CD4-positive, alpha-beta T cell treated with Interleukin-21 for 1 hour (primary cell): ENCODE measurements around the gene MVB12A.

ENCODE experiments used
- DNase-seq: peaks from one replicate; pipeline ENCODE4 v3.0.0-alpha.2; 2020

Gene MVB12A

GRCh38 chr19:17419621-17420474 lies at the start of gene MVB12A:
MVB12A (plus strand) TSS chr19:17420047; CDS start chr19:17420136, 89 bp downstream.
- DNase-seq, result peak; percentile 97

- DNase-seq, result no peak
Observed at GRCh38 chr19:17376935-17377600, 42.8 kb upstream of the MVB12A start, which contains the start of gene PLVAP. PLVAP (minus strand) TSS chr19:17377342; CDS start chr19:17377288, 54 bp downstream.

GRCh38 chr19:17378271-17378670 lies 41.6 kb upstream of the MVB12A start:
- no peak for DNase-seq

DNA sequence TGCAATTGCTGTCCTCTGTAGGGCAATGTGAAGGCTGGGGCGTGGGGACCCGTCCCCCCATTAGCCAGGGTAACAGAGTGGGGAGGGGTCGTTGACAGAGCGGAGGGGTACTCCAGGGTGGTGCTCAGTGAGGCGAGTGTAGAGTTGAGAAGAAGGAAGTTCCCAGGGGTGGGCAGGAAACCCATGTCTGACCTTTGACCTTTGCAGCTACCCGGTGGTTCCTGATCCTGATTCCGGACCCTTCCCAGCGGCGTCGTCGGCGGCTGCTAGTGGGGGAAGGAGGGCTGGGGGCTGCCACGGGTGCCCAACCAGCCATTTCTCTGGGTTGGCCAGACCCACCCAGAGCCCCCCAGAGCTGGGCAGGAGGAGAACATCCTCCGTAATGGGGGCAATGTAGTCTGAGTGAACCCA lies 40.6 kb upstream of the MVB12A start:
- DNase-seq, result no peak

- no peak for DNase-seq
Observed at GRCh38 chr19:17380426-17381138, 39.3 kb upstream of the MVB12A start.

DNA sequence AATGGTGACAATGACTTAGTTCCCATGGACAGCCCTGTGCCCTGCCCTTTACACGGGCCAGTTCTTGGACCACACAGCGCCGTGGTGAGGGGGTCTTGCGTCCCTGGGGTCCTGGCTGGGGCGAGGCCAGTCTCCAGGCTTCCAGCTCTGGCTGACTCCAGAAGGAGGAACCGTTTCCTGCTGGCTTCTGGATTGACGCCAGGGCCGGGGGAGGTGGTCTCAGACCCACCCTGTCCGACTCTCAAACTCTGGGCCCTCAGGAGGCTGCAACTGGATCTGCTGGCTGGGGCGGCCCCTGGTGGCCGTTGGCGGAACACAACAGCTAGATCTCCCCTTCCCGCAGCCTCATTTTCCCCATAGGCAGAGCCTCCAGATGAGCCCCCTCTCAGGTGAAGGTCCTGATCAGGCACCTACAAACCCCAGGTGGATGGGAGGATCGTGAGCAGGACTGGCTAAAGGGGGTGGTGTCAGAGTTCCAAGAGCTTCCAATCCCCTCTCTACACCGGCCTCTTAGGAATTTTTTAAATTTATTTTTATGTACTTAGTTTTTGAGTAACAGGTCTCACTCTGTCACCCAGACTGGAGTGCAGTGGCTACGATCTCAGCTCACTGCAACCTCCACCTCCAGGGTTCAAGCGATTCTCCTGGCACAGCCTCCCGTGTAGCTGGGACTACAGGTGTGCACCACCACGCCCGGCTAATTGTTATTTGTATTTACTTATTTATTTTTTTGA lies 33.8 kb upstream of the MVB12A start:
- peak; percentile 61 for DNase-seq

- DNase-seq, result no peak
Observed at GRCh38 chr19:17389288-17389687, 30.6 kb upstream of the MVB12A start.

- no peak for DNase-seq
Observed at GRCh38 chr19:17389957-17390664, 29.7 kb upstream of the MVB12A start.

DNA sequence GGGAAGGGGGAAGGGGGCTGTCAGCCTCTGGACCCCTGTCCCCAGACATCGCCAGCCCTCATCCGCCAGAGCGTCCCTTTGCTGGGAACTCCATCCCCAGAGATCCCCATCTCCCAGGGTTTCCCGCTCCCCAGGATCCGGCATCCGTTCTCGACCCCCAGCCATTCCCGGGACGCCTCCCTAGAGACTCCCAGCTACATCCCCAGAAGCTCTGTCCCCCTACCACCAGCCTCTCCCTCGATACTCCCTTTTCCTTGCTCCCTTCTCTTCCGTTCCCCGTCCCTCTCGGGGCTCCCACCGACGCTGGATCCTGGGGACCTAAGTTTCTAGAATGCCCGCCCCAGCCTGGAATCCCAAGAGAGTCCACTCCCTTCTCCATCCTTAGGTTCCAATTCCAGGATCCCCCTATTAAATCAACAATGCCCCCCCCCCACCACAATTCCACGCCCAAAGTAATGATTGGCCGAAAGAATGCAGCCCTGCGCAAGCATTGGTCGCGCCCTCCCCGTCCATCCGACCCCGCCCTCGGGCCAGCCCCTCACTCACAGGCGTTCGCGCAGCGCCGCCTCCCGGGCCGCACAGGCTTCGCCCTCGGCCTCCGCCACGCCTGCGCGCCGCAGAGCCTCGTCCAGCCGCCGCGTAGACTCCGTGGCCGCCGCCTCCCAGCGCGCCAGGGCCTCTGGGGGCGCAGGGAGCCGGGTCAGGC lies 29.0 kb upstream of the MVB12A start:
- DNase-seq, result peak; percentile 86

DNA sequence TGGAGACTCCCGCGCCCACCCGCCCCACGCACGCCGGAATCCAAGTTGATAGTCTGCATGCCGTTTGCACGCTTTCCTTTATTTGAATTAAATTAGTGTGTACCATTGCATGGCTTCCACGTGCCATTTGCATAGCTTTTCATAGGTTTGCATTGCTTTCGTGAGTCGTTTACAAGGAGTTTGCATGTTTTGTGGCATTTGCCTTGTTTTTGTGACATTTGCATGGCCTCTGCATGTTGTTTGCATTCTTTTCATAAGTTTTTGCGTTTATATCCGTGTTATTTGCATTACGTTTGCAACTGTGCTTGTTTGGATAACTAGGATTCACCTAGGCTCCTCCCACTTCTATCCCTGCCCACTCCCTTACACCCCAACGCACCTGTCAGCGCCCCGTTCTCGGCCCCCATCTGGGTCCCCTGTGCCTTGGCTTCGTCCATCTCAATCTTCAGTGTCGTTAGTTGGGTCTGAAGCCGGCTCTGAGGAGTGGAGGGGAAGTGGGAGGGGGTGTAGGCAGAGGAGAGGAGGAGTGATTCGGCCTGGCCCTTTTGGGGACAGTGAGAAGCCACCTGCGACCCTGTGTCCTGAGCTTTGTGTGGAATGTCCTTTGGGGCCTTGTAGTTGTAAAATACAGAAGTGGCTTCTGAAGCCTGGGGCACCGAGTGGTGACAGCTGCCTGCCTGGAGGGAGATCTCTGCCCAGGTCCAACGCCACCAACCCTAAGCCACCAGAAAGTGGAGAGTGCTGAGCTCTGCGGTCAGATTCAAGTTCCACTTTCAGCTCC lies 28.3 kb upstream of the MVB12A start:
- no peak for DNase-seq

DNA sequence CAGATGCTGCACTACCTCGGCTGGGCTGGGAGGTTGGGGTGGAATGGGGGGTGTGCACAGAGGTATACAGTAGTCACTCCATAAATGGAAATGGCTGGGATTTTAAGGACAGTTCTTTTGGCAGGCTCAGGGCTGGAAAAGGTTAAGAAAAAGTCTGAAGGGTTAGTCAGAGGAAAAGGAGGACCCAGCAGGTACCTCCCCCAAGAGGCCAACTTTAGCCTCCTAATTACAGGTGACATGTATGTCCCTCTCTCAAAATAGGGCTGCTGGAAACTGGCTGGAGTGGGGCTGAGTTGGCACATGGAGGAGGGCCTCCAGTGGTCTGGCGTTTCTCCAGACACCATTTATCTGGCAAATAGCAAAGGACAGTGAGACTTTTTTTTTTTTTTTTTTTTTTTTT lies 26.8 kb upstream of the MVB12A start:
- no peak for DNase-seq

DNA sequence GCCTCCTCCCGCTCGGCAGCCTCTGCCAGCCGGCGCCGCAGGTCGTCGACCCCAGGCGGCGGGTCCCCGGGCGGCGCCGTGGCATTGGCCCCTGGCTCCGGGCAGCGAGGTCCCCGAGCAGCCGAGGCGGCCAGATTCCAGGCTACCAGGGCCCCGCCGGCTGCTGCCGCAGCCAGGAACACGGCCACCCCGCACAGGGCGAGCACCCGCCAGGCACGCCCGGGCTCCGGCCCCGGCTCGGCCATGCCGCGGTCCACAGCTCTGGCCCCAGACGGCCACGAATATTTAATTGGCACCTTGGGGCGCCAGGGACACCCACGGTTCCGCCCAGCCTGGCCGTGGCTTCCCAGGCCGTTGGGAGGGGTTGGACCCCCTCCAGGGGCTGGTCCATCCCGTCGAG lies 25.9 kb upstream of the MVB12A start, which contains the start of gene CCDC194:
CCDC194 (minus strand) TSS at position 283 of the 400 bp plus-strand sequence; CDS start at position 245, 38 bp downstream.
- DNase-seq, result no peak

- peak; percentile 75 for DNase-seq
Observed at GRCh38 chr19:17394891-17395415, 24.9 kb upstream of the MVB12A start.

DNA sequence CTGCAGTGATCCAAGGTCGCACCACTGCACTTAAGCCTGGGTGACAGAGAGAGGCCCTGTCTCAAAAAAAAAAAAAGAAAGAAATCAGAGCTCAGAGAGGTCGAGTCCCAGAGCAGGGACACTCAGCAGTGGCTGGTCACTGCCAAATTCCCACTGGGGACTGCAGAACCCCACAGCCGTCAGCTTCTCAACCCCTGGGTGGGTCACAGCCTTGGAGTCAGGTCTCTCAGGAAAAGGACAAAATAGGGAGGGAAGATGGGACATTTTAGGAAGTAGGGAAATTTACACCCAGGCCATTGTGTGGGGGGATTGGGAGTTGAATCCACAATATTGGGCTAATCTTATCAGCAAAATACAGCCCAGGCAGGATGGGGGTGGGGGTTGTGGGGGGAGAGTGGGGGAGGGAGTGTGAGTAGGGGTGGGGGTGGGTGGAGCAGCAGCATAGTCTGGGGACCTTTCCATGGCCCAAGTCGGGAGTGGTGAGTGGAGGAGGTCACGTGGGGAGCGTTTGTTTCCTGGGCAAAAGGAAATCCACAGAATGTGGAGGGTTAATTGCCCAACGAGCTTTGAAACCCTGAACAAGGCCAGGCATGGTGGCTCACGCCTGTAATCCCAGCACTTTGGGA lies 20.8 kb upstream of the MVB12A start:
- DNase-seq, result no peak

- no peak for DNase-seq
Observed at GRCh38 chr19:17401628-17402027, 18.2 kb upstream of the MVB12A start.

- peak; percentile 34 for DNase-seq
Observed at GRCh38 chr19:17402982-17403855, 16.6 kb upstream of the MVB12A start.

- DNase-seq, result no peak
Observed at GRCh38 chr19:17404015-17404414, 15.8 kb upstream of the MVB12A start.

DNA sequence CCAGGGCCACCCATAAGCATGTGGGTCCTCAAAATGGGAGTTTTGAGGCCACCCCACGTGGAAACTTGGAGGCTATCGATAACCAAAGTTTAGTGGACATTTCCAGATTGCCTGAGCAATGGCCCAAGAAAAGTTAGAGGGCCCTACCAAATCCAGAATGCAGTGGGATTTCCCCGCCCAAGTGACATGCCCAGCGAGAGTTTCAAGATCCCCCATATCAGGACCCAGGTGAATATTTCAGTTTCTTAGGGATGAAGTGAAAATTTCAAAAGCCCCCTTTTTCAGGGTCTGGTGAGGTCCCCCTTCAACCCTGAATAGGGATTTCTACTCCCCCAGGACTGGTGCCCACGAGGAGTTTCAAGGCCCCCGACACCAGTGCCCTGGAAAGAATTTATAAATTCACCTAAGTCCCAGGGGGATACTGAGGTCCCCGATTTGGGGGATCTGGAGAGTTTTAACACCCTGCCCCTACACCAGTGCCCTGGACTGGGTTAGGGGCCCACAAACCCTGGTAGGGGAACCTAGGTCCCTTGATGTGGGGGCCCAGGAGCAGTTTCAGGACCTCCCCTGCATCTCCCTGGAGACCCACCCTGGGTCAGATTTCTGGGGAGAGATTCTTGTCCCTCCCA lies 15.1 kb upstream of the MVB12A start:
- DNase-seq, result no peak
